Brain pericyte (primary cell): ENCODE measurements around the gene ASB18.

Experiments
- DNase-seq: peaks from one replicate; pipeline ENCODE4 v3.0.0-alpha.2; 2012; ENCODE audit warnings: low read depth, low spot score

ASB18 gene

DNA sequence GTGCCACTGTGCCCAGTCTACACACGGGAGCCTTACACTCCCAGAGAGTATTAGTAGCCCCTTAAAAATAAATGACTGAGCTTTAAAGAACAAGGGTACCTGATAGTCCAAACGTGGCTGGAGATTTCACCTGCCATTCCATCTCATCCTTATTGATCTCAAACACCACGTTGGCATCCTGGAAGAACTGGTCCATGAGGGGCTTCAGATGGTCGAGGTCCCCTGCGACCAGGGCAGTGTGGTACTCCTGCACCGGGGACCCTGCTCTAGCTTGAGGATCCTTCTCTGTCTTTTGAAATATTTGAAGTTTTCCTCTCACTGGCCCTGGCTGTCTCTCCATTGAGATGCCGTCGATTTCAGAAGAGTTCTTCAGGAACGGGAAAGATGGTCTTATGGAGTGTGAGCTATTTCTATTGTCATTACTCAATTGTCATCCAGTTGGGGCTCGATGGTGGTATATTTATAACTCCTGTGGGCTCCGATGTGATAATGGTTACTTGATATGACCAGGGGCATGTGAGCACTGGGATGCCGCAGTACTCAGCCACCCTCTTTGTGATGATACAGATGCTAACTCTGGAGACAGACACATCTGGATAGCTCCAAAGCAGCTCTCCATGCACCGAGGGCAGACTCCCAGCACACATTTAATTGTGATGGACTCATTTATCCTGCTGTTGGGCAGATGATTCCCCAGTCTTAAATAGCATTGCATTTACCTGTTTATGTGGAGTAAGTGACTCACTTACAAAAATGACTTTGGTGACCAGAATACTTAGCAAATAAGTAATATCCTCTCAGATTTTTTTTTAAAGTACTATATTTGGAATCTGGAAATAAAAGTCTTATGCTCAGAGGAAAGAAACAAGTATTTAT lies 22.8 kb downstream of the ASB18 start:
- DNase-seq = no peak

DNA sequence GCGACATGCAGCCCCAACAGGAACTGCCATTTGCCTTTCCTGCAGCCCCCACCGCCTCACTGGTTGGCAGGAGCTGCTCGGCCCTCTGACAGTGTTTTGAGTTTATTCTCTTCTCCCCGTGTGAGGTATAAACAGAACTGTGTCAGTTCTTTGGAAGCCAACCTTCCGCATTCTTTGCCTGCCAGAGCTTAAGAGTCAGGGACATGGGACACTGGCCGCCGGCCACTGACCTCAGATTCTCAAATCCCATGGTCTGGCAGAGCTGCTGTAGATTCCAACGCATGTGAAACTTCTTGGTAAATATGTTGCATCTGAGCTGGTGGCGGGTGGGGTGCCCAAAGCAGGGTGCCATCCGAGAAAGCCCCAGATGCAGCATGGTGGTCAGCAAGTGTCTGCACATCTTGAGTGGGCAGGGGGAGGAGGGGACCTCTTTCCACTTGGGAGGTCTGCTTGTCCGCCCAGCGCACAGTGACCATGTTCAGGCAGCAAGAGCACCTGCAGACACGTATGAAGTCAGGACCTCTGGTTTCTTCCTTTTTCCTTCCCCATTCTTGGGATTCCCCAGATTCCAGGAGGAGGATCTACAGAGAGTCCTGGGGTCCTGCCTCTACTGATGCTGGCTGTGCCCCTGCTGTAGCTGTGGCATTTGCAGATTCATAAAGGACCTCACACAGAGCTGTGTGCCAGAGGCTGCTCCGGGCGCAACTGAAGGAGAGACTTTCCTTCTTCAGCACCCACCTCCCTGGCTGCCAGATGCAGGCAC lies 23.8 kb downstream of the ASB18 start:
- no peak for DNase-seq

DNA sequence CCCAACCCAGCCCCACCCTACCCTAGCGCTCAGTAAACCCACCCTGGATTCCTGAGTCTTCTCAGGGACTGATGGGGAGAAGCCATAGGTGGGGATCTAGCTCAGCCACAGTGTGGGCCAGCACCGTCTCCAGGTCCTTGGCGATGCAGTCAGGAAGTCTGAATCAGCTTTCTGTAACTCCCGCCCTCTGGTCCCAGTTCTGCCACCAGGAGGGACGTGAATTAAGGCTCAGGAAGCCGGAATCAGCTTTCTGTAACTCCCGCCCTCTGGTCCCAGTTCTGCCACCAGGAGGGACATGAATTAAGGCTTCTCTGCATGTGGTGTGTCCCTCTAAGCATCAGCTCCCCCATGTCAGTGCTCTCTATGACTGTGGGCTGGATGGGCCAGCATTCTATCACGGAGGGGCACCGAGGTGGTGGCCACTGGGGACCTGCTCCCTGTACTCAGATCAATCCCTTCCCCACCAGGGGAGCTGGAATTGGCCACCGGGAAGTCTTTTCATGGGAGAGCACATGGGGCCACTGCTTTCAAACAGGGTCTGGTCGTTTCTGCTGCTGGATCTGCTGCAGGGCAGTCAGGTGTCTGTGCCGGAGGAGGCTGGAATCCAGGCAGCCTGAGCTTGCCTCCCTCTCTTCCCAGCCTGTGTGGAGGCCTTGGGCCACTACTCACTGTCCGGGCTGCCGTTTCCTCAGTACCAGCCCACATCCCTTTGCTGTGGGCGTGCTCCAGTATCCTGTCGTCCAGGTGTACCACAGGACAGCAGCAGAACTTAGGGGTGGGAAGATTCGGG lies 24.7 kb downstream of the ASB18 start:
- DNase-seq = no peak

DNA sequence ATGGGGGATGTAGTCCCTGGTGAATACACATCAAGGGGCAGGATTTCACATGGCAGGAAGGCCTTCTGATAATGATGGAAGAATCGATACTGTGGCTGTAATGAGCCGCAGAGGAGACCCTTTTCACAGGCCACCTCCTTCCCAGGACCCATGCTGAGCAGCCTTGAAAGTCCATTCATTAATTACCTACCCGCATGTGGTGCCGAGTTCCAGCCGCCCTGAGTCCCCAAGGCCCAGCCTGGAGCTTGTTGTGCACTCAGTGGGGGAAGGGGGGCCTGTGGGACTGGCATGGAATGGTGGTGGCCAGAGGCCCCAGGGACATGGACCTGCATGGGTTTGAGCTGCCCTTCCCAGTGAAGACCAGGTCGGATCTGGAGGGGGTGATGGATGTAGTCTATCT lies 25.5 kb downstream of the ASB18 start:
- DNase-seq = no peak

DNA sequence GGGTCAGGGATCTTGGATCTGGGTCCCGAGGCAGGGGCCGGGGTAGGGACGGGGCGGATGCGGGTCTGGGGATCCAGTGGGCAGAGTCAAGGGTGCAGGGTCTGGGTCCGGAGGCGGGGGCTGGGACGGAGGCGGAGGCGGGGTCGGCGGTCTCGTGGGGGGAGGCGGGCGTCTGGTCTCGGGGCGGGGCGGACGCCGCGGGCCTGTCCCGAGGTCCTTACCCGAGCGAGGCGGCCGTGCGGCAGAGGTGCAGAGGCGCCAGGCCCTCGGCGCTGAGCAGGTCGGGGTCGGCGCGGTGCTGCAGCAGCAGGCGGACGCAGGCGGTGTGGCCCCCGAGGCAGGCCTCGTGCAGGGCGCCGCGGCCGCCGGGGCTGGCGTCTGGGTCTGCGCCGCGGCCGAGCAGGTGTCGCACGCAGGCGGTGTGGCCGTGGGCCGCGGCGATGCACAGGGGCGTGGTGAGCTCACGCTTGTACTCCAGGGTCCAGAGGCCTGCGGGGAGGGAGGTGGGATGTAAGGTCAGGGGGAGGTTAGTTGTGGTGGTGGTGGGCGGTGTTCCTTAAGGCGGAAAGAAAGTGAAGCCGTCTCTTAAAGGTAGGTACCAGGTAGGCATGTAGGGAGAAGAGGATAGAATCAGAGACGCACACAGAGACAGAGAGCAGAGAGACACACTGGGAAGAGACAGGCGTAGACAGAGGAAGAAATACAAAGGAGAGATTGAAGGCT lies 26.6 kb downstream of the ASB18 start:
- DNase-seq = no peak

DNA sequence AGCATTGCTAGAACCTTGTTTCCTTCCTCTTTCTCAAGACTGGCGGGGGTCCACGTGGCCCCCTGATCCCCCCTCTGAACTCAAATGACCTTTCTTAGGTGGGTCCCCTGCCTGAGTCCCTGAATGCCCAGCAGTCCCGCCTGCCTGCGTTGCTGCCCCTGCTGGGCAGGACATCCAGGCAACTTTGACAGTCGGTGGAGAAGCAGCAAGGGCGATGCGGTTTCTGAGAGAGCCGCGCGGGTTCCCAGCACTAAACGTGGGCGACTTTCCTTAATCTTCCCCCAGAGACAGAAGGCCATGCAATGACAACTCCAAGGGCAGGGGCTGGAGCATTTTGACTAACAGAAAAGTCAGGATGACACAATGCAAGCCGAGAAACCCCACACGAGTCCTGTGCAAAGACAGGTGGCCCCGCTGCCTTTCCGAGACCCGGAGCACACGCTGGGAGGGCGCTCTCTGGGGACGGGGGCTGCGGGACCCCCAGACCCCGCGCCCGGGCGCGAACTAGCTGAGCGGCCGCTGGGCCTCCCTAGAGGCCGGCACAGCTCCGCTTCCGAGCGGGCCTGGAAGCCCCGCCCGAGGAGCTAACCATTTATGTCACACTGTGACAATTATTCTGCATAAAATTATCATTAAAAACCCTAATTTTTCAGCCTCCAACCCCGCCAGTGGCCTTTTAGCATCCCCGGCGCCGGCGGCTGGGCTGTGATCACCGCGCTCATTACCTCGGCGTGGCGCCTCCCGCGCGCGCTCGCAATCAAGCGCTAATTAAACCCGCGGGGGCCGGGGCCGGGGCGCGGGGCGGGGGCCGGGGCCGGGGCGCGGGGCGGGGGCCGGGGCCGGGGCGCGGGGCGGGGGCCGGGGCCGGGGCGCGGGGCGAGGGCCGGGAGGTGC lies 27.4 kb downstream of the ASB18 start:
- no peak for DNase-seq

DNA sequence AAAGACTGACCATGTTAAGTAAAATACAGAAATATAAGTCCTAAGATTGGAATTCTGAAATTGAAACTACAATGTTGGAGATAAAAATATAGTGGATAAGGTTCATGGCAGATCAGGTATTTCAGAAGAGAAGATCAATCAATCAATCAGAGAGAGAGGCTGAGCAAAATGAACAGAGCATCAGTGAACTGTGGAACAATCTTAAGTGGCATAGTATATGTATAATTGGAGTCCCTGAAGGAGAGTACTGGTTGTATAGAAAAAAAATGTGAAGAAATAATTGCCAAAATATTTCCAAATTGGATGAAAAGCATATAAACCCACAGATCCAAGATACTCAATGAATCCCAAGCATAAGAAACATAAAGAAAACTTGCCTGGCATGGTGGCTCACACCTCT lies 35.0 kb downstream of the ASB18 start:
- DNase-seq = no peak

DNA sequence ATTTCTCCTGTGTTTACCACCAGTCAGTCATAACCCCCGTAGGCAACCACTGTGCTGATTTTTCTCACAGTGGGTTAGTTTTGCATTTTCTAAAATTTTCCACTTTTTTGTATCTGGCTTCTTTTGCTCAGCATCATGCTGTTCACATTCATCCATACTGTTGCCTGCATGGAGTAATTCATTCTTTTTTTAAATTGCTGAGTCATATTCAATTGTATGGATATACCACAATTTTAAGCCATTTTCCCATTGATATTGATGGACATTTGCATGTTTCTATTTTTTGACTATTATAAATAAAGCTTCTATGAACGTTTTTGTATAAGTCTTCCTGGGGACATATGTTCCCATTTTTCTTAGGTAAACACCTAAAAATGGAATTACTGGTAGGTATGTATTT lies 40.5 kb downstream of the ASB18 start:
- no peak for DNase-seq

DNA sequence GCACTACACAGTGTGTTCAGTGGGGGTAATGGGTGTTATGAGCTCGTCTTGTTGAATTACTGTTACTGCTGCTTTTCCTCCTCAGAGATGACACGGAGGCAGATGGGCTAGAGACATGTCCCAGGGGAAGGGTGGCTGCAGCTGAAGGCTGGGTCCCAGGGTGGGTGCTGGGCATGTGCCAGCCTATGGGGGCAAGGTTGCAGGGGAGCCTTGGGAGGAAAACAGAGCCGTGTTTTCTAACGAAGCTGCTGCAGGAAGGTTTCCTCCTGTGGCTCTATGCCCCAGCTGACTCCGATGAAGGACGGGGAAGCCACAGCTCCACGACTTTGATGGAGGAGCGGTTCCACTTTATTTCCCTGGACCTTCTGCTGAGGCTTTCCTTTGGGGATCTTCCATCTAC lies 42.4 kb downstream of the ASB18 start:
- DNase-seq = no peak

DNA sequence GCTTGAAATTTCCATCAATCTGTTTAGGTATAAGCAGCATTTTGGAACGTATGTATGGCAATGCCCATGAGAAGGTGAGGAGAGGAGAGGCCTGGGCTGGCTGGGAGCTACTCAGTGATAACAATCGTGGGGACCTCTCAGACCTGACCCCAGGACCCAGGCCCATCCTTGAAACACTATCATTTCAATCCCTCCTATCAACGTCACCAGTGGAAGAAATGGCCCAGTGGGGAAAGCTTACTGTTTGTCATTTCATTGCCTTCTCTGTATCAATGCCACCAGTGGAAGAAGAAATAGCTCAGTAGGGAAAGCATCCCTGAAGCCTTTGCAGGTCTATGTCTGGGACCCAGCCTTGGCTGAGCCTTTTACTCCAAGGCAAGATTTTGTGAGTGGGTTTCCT lies 44.8 kb downstream of the ASB18 start:
- no peak for DNase-seq

DNA sequence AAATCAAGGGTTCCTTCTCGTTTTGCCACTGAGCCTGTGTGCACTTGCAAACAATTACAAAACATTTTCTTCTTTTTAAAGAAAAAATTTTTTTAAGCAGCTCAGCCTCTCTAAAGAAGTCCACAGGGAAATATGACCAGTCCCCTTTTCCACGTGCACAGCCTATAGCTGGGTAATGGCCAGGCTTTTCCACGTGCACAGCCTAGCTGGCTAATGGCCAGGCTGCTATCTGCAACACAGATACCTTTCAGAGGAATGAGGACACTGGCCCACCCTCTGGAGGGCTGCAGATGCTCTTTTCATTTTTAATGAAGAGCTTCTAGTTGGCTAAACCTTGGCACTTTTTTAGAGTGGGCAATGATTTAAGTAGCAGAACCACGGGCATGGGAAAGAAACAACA lies 46.3 kb downstream of the ASB18 start:
- no peak for DNase-seq

DNA sequence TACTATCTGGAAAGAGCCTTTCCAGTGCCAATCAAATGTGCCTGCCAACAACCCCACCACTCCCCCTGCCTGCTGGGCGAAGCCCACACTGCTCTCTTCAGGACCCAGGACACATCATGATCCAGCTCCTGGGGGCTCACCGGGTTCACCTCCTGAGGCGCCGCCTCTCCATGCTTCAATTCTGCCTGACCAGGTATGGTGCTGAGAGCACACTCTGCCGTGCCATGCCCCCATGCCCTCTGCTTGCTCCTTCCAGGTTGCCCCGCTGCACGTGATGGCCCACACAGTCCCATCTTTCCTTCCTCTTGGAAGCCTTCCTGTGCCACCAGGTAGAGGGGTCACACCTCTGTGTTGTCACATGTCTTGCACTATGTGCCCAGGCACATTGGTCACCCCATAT lies 47.5 kb downstream of the ASB18 start:
- no peak for DNase-seq

DNA sequence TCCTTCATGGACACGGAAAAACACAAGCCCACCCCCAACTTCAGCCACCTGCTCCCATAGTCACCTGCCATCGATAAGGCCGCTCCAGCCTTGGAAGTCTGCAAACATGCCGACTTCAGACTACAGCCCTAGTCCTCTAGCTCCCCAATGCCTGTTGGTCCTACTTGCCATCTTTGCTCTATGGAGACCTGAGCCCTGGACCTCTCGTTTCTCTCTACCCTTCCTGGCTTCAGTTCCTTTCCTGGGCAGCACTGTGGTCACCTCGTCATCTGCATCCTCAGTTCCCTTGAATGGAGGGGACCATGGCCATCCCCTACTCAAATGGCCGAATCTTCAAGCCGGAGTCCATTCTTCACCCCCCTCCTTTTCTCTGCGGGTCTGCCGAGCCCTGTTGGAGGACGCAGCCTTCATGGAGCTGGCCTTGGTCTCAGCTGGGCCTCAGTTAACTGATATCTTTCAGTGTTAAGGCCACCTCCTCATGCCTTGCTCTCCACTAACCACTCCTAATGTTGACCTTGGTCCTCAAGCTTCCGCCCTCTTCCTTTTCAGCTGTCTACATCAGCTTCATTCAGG lies 48.4 kb downstream of the ASB18 start:
- DNase-seq = no peak

DNA sequence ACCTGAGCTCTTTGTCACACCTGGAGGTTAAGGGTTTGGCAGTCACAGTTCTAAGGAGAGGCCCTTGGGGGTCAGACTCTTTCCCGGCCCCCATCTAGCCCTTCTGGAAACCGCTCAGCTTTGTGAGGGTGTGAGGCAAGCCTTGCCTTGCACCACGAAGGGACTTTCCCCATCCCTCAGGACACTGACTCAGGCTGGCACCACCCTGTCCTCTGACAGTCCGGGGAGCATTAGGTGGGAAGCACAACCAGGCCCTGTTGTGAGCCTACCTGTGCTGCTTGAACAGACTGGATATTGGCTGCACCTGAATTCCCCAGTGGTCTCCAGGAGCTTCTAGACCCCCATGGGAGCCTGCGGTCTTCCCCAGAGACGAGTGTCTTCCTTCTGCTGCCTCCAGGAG lies 49.0 kb downstream of the ASB18 start:
- no peak for DNase-seq

DNA sequence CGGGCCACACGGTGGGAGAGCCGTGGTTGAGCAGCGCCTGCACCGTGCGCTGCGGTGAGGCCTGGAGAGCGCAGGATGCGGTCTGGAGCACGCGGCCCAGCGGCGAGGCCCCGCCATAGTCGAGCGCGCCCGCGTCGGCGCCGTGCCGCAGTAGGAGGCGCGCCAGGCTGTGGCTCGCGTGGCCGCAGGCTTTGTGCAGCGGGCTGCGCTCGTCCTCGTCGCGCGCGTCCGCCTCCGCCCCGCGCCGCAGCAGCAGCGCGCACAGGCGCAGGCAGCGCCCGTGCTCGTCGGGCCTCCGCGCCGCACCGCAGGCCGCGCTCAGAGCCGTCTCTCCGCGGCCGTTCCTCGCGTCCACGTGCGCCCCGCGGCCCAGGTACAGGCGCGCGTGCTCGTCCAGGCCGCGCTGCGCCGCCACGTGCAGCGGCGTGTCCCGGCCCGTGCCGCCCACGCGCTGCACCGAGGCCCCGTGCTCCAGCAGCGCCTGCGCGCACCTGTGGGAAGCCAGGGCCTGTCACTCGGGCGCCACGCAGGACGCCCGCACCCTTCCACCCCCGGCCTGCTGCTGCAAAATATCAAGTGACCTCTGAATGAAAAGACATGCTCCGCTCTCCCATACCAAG lies 49.7 kb downstream of the ASB18 start:
- no peak for DNase-seq

DNA sequence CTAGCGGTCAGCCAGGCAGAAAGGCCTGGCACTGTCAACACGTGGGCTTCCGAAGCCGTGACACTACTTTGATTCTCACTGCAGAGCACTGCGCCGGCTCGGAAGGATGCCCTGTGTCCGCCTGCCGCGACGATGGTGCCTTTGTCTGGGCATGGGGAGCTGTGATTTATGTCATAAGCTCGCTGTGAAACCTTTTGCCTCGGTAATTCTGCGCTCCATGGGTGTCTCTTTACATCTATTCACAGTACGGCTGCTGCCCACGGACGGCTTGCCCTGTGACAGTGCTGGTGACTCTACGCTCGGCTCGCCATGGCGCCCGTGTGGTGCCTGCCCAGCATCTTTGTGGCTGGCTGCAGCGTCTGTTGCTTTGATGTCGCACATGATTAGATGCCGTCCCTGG lies 52.9 kb downstream of the ASB18 start:
- no peak for DNase-seq

DNA sequence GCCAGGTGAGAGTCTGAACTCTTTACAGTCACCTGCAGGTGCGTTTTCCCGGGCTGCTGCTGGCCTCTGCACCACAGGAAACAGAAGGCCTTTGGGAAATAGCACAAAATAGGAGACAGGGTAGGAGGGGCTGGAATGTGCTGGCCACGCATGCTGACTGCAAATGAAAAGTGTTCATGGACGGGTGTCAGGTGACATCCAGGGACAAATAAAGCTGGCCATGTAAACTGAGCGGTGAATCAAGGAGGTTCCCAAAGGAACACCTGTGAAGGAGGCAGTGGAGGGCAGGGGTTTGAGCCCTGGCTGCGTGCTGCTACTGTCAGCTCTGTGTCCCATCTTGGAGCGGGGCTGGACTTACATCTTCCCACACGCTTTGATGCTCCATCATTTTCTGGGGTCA lies 53.7 kb downstream of the ASB18 start:
- DNase-seq = no peak

DNA sequence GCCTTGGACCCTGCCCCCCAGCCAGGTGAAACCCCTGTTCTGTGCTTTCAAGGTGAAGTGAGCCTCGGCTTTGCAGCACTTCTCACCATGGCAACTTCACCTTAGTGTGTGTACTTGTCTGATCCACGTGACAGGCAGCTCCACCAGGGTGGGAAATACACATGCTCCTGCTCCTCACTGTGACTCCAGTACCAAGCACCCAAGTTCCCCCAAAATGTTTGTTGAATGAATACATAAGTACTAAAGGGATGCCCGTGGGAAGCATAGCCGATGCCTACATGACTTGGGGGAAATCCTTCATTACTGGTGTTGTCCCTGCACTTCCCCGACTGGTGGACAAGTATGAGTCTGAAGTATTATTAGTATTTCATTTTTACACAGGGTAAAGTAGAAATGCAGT lies 54.2 kb downstream of the ASB18 start:
- no peak for DNase-seq

DNA sequence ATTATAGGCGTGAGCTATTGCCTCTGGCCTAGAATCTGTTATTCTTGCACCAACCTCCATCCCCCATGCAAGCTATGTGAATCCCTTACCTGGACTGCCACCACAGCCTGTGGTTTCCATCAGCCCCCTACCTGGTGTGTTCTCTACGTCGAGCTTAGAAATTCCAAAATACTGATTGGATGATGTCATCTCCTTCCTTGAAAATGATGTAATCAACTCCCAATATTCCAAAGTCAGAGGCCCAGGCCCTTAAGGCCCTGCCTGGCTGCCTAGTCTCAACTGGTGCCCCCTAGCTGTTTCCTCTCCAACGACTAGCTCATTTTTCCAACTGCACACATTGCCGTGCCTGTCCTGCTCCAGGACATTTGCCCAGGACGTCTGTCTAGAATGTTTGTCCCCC lies 54.7 kb downstream of the ASB18 start:
- no peak for DNase-seq
